ENCODE data around the gene ATG2A.

DNA sequence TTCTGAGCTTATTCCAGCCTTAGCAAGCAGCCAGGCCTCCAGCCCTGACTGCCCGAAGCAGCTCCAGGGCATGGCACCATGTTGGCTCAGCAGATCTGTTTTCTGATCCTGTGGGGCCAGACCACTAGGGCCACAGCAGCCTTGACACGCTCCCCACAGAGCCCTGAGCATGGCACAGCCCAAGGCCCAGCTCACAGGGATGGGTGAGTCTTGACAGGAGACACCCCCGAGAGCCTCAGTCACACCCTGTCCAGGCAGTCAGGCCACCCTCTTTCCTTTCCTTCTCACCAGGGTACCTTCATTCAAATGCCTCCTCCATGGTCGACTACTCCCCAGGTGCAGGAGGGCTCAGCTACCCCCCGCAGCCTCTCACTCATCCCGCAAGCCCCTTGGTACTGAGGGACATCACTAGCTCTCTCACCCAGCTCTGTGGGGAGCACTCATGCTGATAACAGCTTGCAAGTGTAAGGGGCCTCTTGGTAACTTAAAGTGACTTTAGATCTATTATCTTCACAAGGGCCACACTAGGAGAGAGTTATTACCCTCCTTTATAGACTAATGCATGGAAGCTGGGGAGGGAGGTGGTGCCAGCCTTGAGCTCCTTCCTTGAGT, 68.7 kb downstream of the ATG2A start:
- TF ChIP-seq CTCF (IDR thresholded peaks at IDR 0.05) (no peak), EP300 (IDR thresholded peaks at IDR 0.05) (no peak), POLR2A (IDR thresholded peaks at IDR 0.05) (no peak), POLR2AphosphoS5 (IDR thresholded peaks at IDR 0.05) (no peak)

All from stomach (tissue), 4 donors.